ENCODE data around the gene CCDC87.
"Not testable (repeated sequence)": the region's sequence is repeated elsewhere in the genome, so short reads cannot be mapped to it uniquely, and the experiment has no call there.

The CCDC87 gene

DNA sequence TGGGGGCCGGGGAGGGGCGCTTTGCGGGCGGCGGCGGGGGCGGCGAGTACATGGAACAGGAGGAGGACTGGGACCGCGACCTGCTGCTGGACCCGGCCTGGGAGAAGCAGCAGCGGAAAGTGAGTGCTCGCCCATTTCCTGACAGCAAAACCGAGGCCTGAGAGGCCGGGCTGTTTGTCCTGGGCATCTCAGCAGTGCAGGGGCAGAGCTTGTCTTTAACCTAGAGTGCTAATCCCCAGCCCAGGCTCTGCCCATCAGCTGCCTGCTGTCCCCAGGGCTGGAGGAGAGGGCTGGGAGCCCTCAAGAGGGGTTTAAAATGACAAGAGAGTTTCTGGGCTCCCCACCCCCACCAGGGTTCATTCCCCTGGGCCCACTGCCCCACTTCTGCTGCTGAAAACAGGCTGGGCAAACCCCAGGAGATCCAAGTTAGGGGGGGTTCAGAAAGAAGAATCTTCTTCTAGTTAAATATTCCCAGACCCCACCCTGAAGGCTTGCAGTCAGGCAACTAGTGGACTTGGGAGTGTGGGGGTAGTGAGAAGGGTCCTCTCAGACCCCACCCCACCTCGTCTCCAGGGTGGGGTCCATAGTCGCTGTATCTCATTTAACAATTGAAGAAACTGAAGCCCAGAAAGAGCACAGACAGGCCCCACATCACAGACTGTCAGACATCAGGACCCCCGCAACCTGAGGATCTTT lies 45.7 kb downstream of the CCDC87 start:
- no peak for DNase-seq (ENCODE audit: insufficient read length, low spot score)
- no peak for FAIRE-seq
- no peak for TF ChIP-seq POLR2A (IDR thresholded peaks at IDR 0.05; ENCODE audit: low read depth, low read length)

DNA sequence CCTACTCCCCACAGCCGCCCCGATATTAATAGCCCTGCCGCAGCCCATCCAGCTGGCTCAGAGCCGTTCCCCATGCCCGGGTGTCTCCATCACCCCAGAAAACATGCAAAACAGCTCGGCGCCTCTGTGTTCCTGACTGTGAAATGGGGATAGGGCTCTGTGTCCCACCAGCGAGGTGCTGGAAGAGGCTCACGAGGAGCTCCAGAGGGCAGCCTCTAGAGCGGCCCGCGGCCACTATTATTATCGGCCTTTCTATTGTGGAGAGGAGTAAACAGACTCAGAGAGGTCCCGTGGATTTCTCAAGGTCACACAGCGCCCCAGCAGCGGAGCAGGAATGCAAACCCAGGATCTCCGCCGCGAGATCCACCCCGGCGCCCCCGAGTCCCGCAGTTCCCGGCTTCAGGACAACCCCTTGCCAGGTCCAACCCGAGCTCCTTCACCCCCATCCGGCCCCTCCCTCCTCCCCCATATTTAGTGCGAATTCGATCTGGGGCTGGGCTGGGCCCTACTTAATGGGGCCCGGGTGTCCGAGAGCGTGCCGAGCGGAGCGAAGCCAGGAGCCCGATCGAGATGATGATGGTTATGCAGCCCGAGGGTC lies 46.4 kb downstream of the CCDC87 start, which contains the start of gene ACTN3:
TSS of gene ACTN3 (plus strand) at position 536 of the 598 bp plus-strand sequence. CDS start at position 571, 35 bp downstream.
- DNase-seq (ENCODE audit: insufficient read length, low spot score) (no peak), FAIRE-seq (no peak)
- no peak for TF ChIP-seq POLR2A (IDR thresholded peaks at IDR 0.05; ENCODE audit: low read depth, low read length)

DNA sequence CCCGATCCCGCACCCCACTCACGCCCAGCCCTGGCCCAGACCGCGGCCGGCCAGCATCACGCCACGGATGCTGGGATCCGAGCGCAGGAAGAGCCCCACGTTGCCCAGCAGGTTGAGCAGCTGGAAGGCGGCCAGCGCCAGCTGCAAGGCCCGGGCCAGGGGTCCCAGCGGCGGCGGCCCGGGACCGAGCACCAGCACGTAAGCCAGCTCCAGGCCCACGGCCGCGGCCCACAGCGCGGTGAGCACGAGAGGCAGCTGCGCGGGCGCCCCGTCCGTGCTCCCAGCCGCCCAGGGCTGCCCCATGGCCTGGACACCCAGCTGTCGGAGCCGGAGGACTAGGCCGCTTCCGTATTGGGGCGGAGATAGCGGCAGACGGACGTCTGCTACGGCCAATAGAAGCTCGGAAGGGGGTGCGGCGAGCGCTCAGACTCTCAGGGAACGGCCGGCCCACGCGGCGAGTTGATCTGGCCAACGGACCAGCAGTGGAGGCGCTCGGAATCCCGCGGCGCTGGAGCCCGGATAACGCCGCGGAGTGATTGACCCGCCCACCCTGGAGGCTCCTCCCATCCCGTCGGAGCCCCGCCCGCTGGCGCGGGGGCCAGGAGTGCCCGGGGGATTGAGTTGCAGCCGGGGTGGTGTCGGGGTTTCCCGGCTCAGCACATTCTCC lies 47.0 kb downstream of the CCDC87 start, which contains the start of gene ZDHHC24:
TSS of gene ZDHHC24 (minus strand) at position 348 of the 667 bp plus-strand sequence. CDS start at position 303, 45 bp downstream.
- TF ChIP-seq POLR2A (IDR thresholded peaks at IDR 0.05; ENCODE audit: low read depth, low read length) = peak; percentile 92
- FAIRE-seq (no peak), DNase-seq (ENCODE audit: insufficient read length, low spot score) (peak; percentile 99)

DNA sequence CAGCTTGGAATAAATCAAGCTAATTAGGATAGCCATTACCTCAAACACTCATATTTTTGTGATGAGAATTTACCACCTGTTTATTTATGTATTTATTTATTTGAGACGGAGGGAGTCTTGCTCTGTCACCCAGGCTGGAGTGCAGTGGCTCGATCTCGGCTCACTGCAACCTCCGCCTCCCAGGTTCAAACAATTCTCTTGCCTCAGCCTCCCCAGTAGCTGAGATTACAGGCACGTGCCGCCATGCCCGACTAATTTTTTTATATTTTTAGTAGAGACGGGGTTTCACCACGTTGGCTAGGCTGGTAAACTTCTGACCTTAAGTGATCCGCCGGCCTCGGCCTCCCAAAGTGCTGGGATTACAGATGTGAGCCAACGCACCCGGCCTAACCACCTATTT lies 47.9 kb downstream of the CCDC87 start:
- not testable (repeated sequence) for DNase-seq (ENCODE audit: insufficient read length, low spot score); FAIRE-seq

DNA sequence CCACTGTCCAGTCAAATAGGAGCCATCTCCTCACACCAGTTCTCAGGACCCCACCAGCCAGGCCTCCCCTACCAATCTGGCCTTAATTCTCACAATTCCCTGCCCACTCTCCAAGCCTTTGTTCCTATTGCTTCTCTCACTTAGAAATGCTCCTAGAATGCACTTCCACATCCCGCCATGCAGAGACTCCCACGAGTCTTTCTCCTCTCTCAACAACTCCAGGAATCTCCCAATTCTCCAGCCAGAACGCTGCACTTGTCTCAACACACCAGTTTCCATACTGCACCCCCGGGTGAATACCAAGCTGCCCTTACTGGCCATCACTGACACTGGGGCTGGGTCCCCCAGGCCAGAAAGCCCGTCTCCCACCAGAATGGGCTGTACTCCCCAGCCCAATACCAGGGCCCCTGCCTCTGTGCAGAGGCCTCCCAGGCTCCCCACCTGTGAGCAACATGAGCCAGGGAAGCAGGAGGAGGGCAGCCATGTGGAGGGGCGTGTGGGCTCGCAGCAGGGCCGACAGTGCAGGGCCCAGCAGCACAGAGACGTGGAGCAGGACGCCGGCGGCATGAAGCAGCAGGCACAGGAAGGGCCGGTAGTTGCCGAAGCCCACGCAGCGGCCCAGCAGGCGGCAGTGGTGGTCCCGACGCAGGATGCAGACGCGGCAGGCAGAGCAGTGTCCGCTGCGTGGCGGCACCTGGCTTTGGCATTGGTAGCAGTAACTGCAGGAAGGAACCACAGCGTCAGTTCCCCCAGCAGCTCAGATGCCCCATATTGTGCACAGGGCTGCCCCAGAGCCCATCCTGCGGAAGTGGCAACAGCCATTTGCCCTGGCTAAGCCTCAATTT lies 49.4 kb downstream of the CCDC87 start:
- DNase-seq (ENCODE audit: insufficient read length, low spot score) = no peak
- FAIRE-seq = no peak
- TF ChIP-seq POLR2A (IDR thresholded peaks at IDR 0.05; ENCODE audit: low read depth, low read length) = no peak

DNA sequence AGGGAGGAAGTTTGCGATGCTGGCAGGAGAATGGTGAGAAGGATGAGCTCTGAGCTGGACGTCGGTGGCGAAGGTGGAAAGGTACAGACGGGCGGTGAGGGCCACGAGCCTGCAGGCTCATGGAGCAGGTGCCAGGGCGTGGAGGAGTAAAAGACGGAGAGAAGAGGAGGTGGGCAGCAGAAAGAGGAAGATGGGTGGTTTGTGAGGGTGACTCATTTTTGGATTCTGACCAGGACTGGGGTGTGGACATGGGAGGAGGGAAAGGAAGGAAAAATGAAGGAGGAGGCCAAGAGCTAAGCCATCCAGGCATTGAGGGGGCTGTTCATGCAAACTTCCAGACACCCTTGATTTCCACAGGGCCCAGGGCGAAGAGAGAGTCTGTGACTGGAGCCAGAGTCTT lies 50.5 kb downstream of the CCDC87 start:
- FAIRE-seq (no peak), DNase-seq (ENCODE audit: insufficient read length, low spot score) (no peak)
- TF ChIP-seq POLR2A (IDR thresholded peaks at IDR 0.05; ENCODE audit: low read depth, low read length) = no peak

DNA sequence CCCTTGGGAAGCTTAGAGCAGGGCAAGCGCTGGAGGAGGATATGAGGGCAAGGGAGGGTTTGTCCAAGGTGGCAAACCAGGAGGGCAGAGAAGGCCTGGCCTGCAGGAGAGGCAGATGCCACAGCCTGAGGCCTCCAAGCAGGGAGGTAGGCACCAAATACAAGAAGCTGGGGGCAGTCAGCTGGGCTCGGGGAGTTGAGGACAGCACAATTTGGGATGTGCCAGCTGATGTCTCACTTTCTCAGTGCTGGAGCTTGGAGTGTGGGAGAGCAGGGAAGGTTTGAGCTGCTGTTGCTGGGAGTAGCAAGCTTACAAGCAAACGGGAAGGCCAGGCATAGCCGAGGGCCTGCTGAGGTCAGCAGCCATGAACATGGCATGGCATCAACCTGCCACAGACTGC lies 51.0 kb downstream of the CCDC87 start:
- FAIRE-seq (no peak), DNase-seq (ENCODE audit: insufficient read length, low spot score) (no peak)
- TF ChIP-seq POLR2A (IDR thresholded peaks at IDR 0.05; ENCODE audit: low read depth, low read length) = no peak

DNA sequence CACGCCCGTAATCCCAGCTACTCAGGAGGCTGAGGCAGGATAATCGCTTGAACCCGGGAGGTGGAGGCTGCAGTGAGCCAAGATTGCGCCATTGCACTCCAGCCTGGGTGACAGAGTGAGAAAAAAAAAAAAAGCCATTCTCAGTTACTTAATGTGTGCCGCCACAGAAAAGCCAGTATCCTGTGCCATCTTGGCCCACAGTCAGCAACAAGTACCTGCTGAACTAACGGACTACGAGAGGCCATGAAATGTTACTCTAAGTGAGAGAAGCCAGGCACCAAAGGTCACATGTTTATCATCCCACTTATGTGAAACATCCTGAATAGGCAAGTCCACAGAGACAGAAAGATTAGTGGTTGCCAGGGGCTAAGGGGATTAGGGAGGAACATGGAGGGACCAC lies 52.3 kb downstream of the CCDC87 start:
- not testable (repeated sequence) for FAIRE-seq; DNase-seq (ENCODE audit: insufficient read length, low spot score)

Measured in H54 (cell line).